Esophagus (tissue), 2 donors: ENCODE measurements around the gene ERF. TPM values are rescaled to one million over a fixed set of nuclear protein-coding genes. Genes with fewer than 3 reads are reported as not detected.

ENCODE experiments used
- H3K27ac ChIP-seq, 2 donors: one replicate each; pipeline ENCODE4 v1.5.1; 2013; ENCODE audit warnings: low read depth in 2 of 2, mild to moderate bottlenecking in 2 of 2, inconsistent platforms in 1 of 2, low read length in 1 of 2, moderate library complexity in 1 of 2
- H3K27me3 ChIP-seq, 2 donors: one replicate each; pipeline ENCODE4 v1.6.1; 2013; ENCODE audit warnings: low read length in 2 of 2, control low read depth in 1 of 2, mild to moderate bottlenecking in 1 of 2; ENCODE audit not compliant: insufficient read depth in 2 of 2, control insufficient read depth in 1 of 2
- H3K36me3 ChIP-seq, 2 donors: one replicate each; pipeline ENCODE4 v1.6.1; 2013; ENCODE audit warnings: low read length in 1 of 2; ENCODE audit not compliant: control insufficient read depth in 2 of 2, insufficient read depth in 2 of 2
- H3K4me1 ChIP-seq, 2 donors: one replicate each; pipeline ENCODE4 v1.6.1; 2013; ENCODE audit warnings: low read length in 1 of 2; ENCODE audit not compliant: control insufficient read depth in 2 of 2, insufficient read depth in 2 of 2
- H3K4me3 ChIP-seq, 2 donors: one replicate each; pipeline ENCODE4 v1.5.1; 2013; ENCODE audit warnings: low read length in 2 of 2, mild to moderate bottlenecking in 2 of 2, low read depth in 1 of 2, moderate library complexity in 1 of 2
- H3K9me3 ChIP-seq, 2 donors: one replicate each; pipeline ENCODE4 v1.6.1; 2013; ENCODE audit warnings: mild to moderate bottlenecking in 2 of 2, low read depth in 1 of 2, low read length in 1 of 2, moderate library complexity in 1 of 2; ENCODE audit not compliant: control insufficient read depth in 2 of 2, insufficient read depth in 1 of 2
- WGBS, 2 donors: extraction: QIAGEN DNeasy Blood & Tissue Kit; methylation state at CpG; one replicate each; pipeline ENCODE4 v1.1.7; 2013; 5-methylcytosine and 5-hydroxymethylcytosine counted together
- polyA plus RNA-seq, 2 donors: library from polyadenylated mRNA; stranded (reverse); fragments of 200-250 nt; gene quantifications; one replicate each; pipeline ENCODE4 v1.2.3, GENCODE V29; 2013
- donor health status: healthy with polysubstance abuse.
- donor health status: Bipolar disorder and iron deficiency.

The ERF gene
- polyA plus RNA-seq, 2 donors, result 19.5 to 29.6 TPM

- Histone ChIP-seq H3K27ac (no peak overlapping the region), H3K4me3 (no peak overlapping the region), H3K36me3 (peaks cover 19 to 65% of the 10 kb centered on the region in 2 donors), H3K4me1 (peaks cover 0 to 5% of the 10 kb centered on the region in 2 donors), H3K9me3 (no peaks in the 10 kb centered on the region), H3K27me3 (no peaks in the 10 kb centered on the region)
- WGBS, 2 donors, result 86 to 88% methylated on average over 17 of the region's 17 CpGs
Observed at GRCh38 chr19:42293540-42293939, 38.6 kb upstream of the ERF start.

GRCh38 chr19:42292963-42293362 lies 38.0 kb upstream of the ERF start:
- Histone ChIP-seq H3K4me3 (no peak overlapping the region), H3K36me3 (peaks cover 19 to 69% of the 10 kb centered on the region in 2 donors), H3K27me3 (no peaks in the 10 kb centered on the region), H3K4me1 (peaks cover 0 to 5% of the 10 kb centered on the region in 2 donors), H3K9me3 (no peaks in the 10 kb centered on the region), H3K27ac (no peak overlapping the region)
- WGBS, 2 donors, result 88 to 91% methylated on average over 11 to 14 of the region's 14 CpGs

DNA sequence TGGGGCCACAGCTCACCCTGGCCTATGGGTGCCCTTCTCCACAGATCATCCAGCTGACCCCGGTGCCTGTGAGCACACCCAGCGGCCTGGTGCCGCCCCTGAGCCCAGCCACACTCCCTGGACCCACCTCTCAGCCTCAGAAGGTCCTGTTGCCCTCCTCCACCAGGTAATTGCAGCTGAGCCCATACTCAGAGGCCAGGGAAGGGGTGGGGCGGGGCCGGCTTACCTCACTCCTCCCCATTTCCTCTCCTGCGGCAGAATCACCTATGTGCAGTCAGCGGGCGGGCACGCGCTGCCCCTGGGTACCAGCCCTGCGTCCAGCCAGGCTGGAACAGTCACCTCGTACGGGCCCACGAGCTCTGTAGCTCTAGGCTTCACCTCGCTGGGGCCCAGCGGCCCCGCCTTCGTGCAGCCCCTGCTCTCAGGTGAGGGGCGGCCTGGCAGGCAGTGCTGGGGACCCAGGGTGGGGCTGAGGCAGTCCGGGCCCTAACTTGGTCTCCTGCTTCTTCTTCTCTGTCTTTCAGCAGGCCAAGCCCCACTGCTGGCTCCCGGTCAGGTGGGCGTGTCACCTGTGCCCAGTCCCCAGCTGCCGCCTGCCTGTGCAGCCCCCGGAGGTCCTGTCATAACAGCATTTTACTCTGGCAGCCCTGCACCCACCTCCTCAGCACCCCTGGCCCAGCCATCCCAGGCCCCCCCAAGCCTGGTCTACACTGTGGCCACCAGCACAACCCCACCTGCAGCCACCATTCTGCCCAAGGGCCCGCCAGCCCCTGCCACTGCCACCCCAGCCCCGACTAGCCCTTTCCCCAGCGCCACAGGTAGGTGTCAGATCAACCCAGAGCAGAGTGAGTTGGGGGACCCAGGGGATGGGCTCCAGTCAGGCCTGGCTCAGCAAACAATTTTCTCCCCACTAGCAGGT lies 37.4 kb upstream of the ERF start:
- H3K27ac ChIP-seq, result no peak overlapping the region
- peaks cover 0 to 5% of the 10 kb centered on the region in 2 donors for H3K4me1 ChIP-seq
- WGBS, 2 donors, result 84% methylated on average over 26 to 27 of the region's 27 CpGs

GRCh38 chr19:42291435-42291810 lies 36.5 kb upstream of the ERF start:
- 51 to 52% methylated on average over 9 of the region's 9 CpGs for WGBS, 2 donors
- no peak overlapping the region for H3K4me3 ChIP-seq
- H3K27ac ChIP-seq, result no peak overlapping the region
- H3K27me3 ChIP-seq, result no peaks in the 10 kb centered on the region
- H3K9me3 ChIP-seq, result no peaks in the 10 kb centered on the region
- H3K36me3 ChIP-seq, result peaks cover 19 to 73% of the 10 kb centered on the region in 2 donors
- peaks cover 0 to 5% of the 10 kb centered on the region in 2 donors for H3K4me1 ChIP-seq

More for the DNA sequence above, 37.4 kb upstream of the ERF start:
- Histone ChIP-seq H3K9me3 (no peaks in the 10 kb centered on the region), H3K4me3 (no peak overlapping the region), H3K36me3 (peaks cover 19 to 75% of the 10 kb centered on the region in 2 donors), H3K27me3 (no peaks in the 10 kb centered on the region)

DNA sequence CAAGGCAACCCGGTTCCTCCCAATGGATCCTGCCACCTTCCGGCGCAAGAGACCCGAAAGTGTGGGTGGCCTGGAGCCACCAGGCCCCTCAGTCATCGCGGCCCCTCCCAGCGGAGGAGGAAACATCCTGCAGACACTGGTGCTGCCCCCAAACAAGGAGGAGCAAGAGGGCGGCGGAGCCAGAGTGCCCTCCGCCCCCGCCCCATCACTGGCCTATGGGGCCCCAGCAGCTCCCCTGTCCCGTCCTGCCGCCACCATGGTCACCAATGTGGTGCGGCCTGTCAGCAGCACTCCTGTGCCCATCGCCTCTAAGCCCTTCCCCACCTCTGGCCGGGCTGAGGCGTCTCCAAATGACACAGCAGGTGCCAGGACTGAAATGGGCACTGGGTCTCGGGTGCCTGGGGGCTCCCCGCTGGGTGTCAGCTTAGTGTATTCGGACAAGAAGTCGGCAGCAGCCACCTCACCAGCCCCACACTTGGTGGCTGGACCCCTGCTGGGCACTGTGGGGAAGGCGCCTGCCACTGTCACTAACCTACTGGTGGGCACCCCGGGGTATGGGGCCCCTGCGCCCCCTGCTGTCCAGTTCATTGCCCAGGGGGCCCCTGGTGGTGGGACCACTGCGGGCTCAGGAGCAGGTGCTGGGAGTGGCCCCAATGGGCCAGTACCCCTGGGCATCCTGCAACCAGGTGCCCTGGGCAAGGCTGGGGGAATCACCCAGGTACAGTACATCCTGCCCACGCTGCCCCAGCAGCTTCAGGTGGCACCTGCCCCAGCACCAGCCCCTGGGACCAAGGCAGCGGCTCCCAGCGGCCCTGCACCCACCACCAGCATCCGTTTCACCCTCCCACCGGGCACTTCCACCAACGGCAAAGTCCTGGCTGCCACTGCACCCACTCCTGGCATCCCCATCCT lies 35.9 kb upstream of the ERF start:
- Histone ChIP-seq H3K27ac (no peak overlapping the region), H3K4me3 (no peak overlapping the region), H3K36me3 (peaks cover 19 to 73% of the 10 kb centered on the region in 2 donors), H3K4me1 (peaks cover 3 to 11% of the 10 kb centered on the region in 2 donors), H3K9me3 (no peaks in the 10 kb centered on the region), H3K27me3 (no peaks in the 10 kb centered on the region)
- WGBS, 2 donors, result 82 to 84% methylated on average over 27 to 31 of the region's 31 CpGs

DNA sequence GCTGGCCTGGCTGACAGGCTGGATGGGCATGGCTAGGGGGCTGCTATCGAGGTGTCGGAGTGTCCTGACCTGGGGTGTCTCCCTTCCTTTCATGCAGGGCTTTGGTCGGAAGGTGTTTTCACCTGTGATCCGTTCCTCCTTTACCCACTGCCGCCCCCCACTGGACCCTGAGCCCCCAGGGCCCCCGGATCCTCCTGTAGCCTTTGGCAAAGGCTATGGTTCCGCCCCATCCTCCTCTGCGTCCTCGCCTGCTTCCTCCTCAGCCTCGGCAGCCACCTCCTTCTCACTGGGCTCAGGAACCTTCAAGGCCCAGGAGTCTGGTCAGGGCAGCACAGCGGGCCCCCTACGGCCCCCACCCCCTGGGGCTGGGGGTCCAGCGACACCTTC lies 35.2 kb upstream of the ERF start:
- H3K4me3 ChIP-seq, result no peak overlapping the region
- WGBS, 2 donors, result 83 to 84% methylated on average over 13 of the region's 13 CpGs
- H3K9me3 ChIP-seq, result no peaks in the 10 kb centered on the region
- peaks cover 19 to 71% of the 10 kb centered on the region in 2 donors for H3K36me3 ChIP-seq
- H3K27me3 ChIP-seq, result no peaks in the 10 kb centered on the region
- peaks cover 3 to 17% of the 10 kb centered on the region in 2 donors for H3K4me1 ChIP-seq
- no peak overlapping the region for H3K27ac ChIP-seq

GRCh38 chr19:42289556-42290041 lies 34.7 kb upstream of the ERF start:
- H3K9me3 ChIP-seq, result no peaks in the 10 kb centered on the region
- WGBS, 2 donors, result 85 to 87% methylated on average over 8 of the region's 8 CpGs
- H3K27ac ChIP-seq, result no peak overlapping the region
- peaks cover 3 to 22% of the 10 kb centered on the region in 2 donors for H3K4me1 ChIP-seq
- peaks cover 19 to 70% of the 10 kb centered on the region in 2 donors for H3K36me3 ChIP-seq
- H3K27me3 ChIP-seq, result no peaks in the 10 kb centered on the region
- no peak overlapping the region for H3K4me3 ChIP-seq

GRCh38 chr19:42288881-42289555 lies 34.1 kb upstream of the ERF start:
- peaks cover 15 to 64% of the 10 kb centered on the region in 2 donors for H3K36me3 ChIP-seq
- H3K27ac ChIP-seq, result no peak overlapping the region
- H3K27me3 ChIP-seq, result no peaks in the 10 kb centered on the region
- H3K4me3 ChIP-seq, result no peak overlapping the region
- 89 to 90% methylated on average over 22 of the region's 22 CpGs for WGBS, 2 donors
- H3K4me1 ChIP-seq, result peaks cover 3 to 23% of the 10 kb centered on the region in 2 donors
- no peaks in the 10 kb centered on the region for H3K9me3 ChIP-seq

DNA sequence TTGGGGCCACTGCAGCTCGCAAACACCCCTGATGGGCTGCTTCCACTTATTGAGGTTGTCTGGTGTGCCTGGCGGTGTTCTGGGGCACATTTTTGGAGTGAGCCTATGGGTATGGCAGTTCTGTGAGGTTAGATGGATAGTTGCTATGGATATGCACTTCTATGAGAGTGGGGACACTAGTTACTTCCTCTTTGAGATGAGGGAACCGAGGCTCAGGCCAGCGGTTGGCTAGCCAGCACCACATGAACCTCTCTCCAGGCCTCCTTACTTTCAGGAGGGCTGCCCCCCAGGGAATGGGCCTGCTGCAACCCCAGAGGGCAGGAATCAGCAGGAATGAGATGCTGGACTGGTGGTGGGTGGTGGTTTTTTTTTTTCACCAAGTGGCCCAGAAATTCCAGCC lies 33.5 kb upstream of the ERF start:
- Histone ChIP-seq H3K9me3 (no peaks in the 10 kb centered on the region), H3K36me3 (peaks cover 14 to 59% of the 10 kb centered on the region in 2 donors), H3K27ac (no peak overlapping the region), H3K27me3 (no peaks in the 10 kb centered on the region), H3K4me1 (peaks cover 3 to 25% of the 10 kb centered on the region in 2 donors), H3K4me3 (no peak overlapping the region)
- 84 to 87% methylated on average over 4 of the region's 4 CpGs for WGBS, 2 donors
